Transverse colon (tissue), 4 donors: Measurements from ENCODE around the gene REL. TPM values are rescaled to one million over a fixed set of nuclear protein-coding genes. Genes with fewer than 3 reads are reported as not detected.
"Not testable (repeated sequence)": the region's sequence is repeated elsewhere in the genome, so short reads cannot be mapped to it uniquely, and the experiment has no call there.

Experiments used
- DNase-seq: peaks from one replicate; pipeline ENCODE4 v3.0.0-alpha.2; 2019
- H3K27ac ChIP-seq, 4 donors: fragments of 200-600 bp; sonication (generic); 2 replicates each; pipeline ENCODE4 v1.5.1; 2016 to 2018; ENCODE audit warnings: inconsistent platforms in 4 of 4
- H3K27me3 ChIP-seq: fragments of 200-600 bp; sonication (generic); 2 replicates; pipeline ENCODE4 v1.5.1; 2017; ENCODE audit warnings: inconsistent platforms
- H3K36me3 ChIP-seq, 4 donors: fragments of 200-600 bp; sonication (generic); 2 replicates each; pipeline ENCODE4 v1.5.1; 2017 to 2019; ENCODE audit warnings: inconsistent platforms in 4 of 4
- H3K4me1 ChIP-seq, 4 donors: fragments of 200-600 bp; sonication (generic); 2 replicates each; pipeline ENCODE4 v1.5.1; 2017 to 2020; ENCODE audit warnings: inconsistent platforms in 4 of 4
- H3K4me3 ChIP-seq, 4 donors: fragments of 200-600 bp; sonication (generic); 1 replicate in 1 of 4; 2 replicates in 3 of 4; pipeline versions ENCODE4 v1.5.1 to v1.6.1; 2017 to 2019; ENCODE audit warnings: inconsistent platforms in 4 of 4
- H3K9me3 ChIP-seq, 2 donors: fragments of 200-600 bp; sonication (generic); 2 replicates each; pipeline ENCODE4 v1.5.1; 2017 to 2019; ENCODE audit warnings: inconsistent platforms in 2 of 2
- CTCF ChIP-seq, 5 experiments: fragments of 200-600 bp in 3 of 5; fragments of 450-650 bp in 2 of 5; sonication (generic) in 3 of 5; IDR thresholded peaks; 1 replicate in 2 of 5; 2 replicates in 3 of 5; pipeline ENCODE4 v1.5.1; 2016 to 2017; ENCODE audit warnings: antibody characterized with exemption in 5 of 5, inconsistent platforms in 3 of 5, mild to moderate bottlenecking in 2 of 5, moderate library complexity in 1 of 5
- EP300 ChIP-seq: sonication (generic); formaldehyde crosslinking; IDR thresholded peaks from one replicate; pipeline ENCODE4 v1.6.1; 2017; ENCODE audit warnings: antibody characterized with exemption, low read depth
- POLR2A ChIP-seq: fragments of 450-650 bp; IDR thresholded peaks from one replicate; pipeline ENCODE4 v1.6.1; 2016; ENCODE audit warnings: antibody characterized with exemption, mild to moderate bottlenecking, moderate library complexity
- POLR2AphosphoS5 ChIP-seq, 3 donors: sonication (generic); formaldehyde crosslinking; IDR thresholded peaks; one replicate each; pipeline ENCODE4 v1.6.1; 2016; ENCODE audit warnings: antibody characterized with exemption in 3 of 3
- WGBS, 2 donors: methylation state at CpG; one replicate each; pipeline ENCODE4 v1.1.5; 2018; ENCODE audit warnings: low coverage in 1 of 2; 5-methylcytosine and 5-hydroxymethylcytosine counted together
- in situ Hi-C, 4 donors: fragments of 200-750 bp; cut with MboI; loops; one replicate each; pipeline versions ENCODE4 v1.15.0 to v1.15.1; 2017; ENCODE audit warnings: low sequenced_read_pairs in 3 of 4, low pct_ligation_motif_present in 1 of 4, low pct_unique_long_range_greater_than_20kb in 1 of 4
- intact Hi-C: fragments of 100-400 bp; cut with DNase I; formaldehyde crosslinking; loops from one replicate; pipeline ENCODE4 v1.15.1; 2023; ENCODE audit warnings: low total_unique reads
- total RNA-seq, 4 donors: library from RNA; depleted of rRNA; stranded (reverse); fragments of >200 nt; gene quantifications; one replicate each; pipeline ENCODE4 v1.1.0, GENCODE V29; 2016

REL gene
- total RNA-seq, 4 donors from 2014 or later = 6.2 to 29.5 (median 14.9) TPM

GRCh38 chr2:60857056-60857455 lies 24.3 kb upstream of the REL start:
- Histone ChIP-seq H3K9me3 (no peaks in the 10 kb centered on the region), H3K4me1 (peaks cover 0 to 6% (median 1%) of the 10 kb centered on the region in 4 donors), H3K4me3 (no peak overlapping the region), H3K36me3 (no peaks in the 10 kb centered on the region), H3K27ac (no peak overlapping the region), H3K27me3 (no peaks in the 10 kb centered on the region)
- intact Hi-C loops (no loop called here), in situ Hi-C loops (no loop called here)
- no peak for DNase-seq
- TF ChIP-seq POLR2AphosphoS5 (IDR thresholded peaks at IDR 0.05) = no peak
- TF ChIP-seq EP300 = no peak
- no peak for TF ChIP-seq POLR2A
- TF ChIP-seq CTCF (IDR thresholded peaks at IDR 0.05) = no peak
- 85 to 91% methylated on average over 4 of the region's 4 CpGs for WGBS, 2 donors

- H3K4me1 ChIP-seq = peaks cover 0 to 6% (median 1%) of the 10 kb centered on the region in 4 donors
- no peaks in the 10 kb centered on the region for H3K9me3 ChIP-seq
- intact Hi-C loops = no loop called here
- no peak overlapping the region for H3K4me3 ChIP-seq
- no peaks in the 10 kb centered on the region for H3K27me3 ChIP-seq
- WGBS, 2 donors = 74 to 89% methylated on average over 3 of the region's 3 CpGs
- no peak overlapping the region for H3K27ac ChIP-seq
- no peaks in the 10 kb centered on the region for H3K36me3 ChIP-seq
- TF ChIP-seq POLR2A (no peak), POLR2AphosphoS5 (IDR thresholded peaks at IDR 0.05) (no peak), EP300 (no peak), CTCF (IDR thresholded peaks at IDR 0.05) (no peak)
- in situ Hi-C loops = no loop called here
- DNase-seq = no peak
These were observed 22.5 kb upstream of the REL start for GRCh38 chr2:60858897-60859311.

GRCh38 chr2:60861736-60862135 lies 19.6 kb upstream of the REL start:
- Histone ChIP-seq H3K27ac (no peak overlapping the region), H3K36me3 (no peaks in the 10 kb centered on the region), H3K4me1 (no peaks in the 10 kb centered on the region), H3K27me3 (no peaks in the 10 kb centered on the region), H3K9me3 (no peaks in the 10 kb centered on the region), H3K4me3 (no peak overlapping the region)
- TF ChIP-seq EP300 (no peak), POLR2AphosphoS5 (IDR thresholded peaks at IDR 0.05) (no peak), CTCF (IDR thresholded peaks at IDR 0.05) (no peak), POLR2A (no peak)
- WGBS, 2 donors = 86 to 92% methylated on average over 4 to 5 of the region's 5 CpGs
- in situ Hi-C loops (no loop called here), intact Hi-C loops (no loop called here)
- DNase-seq = no peak

GRCh38 chr2:60862642-60863041 lies 18.7 kb upstream of the REL start:
- in situ Hi-C loops = no loop called here

GRCh38 chr2:60865361-60865760 lies 16.0 kb upstream of the REL start:
- intact Hi-C loops, DNase-seq, H3K27me3 ChIP-seq, H3K4me1 ChIP-seq, in situ Hi-C loops, H3K36me3 ChIP-seq, H3K27ac ChIP-seq, H3K4me3 ChIP-seq, H3K9me3 ChIP-seq: not testable (repeated sequence)
- WGBS, 2 donors = 86 to 100% methylated on average over 3 of the region's 3 CpGs

More at GRCh38 chr2:60862642-60863041, 18.7 kb upstream of the REL start:
- H3K27ac ChIP-seq = no peak overlapping the region
- DNase-seq = no peak
- H3K4me1 ChIP-seq = no peaks in the 10 kb centered on the region
- H3K27me3 ChIP-seq = no peaks in the 10 kb centered on the region
- H3K36me3 ChIP-seq = no peaks in the 10 kb centered on the region
- H3K4me3 ChIP-seq = no peak overlapping the region
- intact Hi-C loops = no loop called here
- WGBS, 2 donors = 92 to 94% methylated on average over 1 of the region's 1 CpG
- TF ChIP-seq POLR2AphosphoS5 (IDR thresholded peaks at IDR 0.05) (no peak), POLR2A (no peak), CTCF (IDR thresholded peaks at IDR 0.05) (no peak), EP300 (no peak)
- H3K9me3 ChIP-seq = no peaks in the 10 kb centered on the region
